ENCODE data around the gene COQ10A.

DNA sequence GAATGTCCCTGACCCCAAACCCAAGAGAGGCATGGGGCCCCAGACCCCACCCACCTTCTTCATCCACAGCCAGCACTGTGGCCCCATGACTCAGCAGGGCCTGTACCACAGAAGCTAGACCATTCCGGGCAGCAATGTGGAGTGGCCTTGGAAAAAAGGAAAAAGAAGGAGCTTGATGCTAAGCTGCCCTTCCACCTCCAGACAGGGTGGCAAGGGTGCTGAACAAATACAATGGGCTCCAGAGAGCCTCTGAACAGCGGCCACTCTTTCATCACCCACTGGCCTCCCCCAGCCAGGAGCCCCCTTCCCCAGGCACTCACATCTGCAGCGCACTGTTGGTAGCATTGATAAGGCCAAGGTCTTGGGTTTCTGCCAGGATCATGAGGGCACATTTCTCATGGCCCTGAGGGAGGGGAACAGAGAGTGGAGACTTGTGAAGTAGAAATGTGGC, 23.0 kb upstream of the COQ10A start:
- TF ChIP-seq BHLHE40 (IDR thresholded peaks at IDR 0.05; ENCODE audit: borderline replicate concordance) = no peak
- TF ChIP-seq ARNT (IDR thresholded peaks at IDR 0.05) = no peak
- TF ChIP-seq, protein P1, sequence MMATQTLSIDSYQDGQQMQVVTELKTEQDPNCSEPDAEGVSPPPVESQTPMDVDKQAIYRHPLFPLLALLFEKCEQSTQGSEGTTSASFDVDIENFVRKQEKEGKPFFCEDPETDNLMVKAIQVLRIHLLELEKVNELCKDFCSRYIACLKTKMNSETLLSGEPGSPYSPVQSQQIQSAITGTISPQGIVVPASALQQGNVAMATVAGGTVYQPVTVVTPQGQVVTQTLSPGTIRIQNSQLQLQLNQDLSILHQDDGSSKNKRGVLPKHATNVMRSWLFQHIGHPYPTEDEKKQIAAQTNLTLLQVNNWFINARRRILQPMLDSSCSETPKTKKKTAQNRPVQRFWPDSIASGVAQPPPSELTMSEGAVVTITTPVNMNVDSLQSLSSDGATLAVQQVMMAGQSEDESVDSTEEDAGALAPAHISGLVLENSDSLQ (IDR thresholded peaks at IDR 0.05) = no peak
- no peak for TF ChIP-seq SP1 (IDR thresholded peaks at IDR 0.05)
